Lung (tissue), 12 donors: Measurements from ENCODE around the gene ZKSCAN1. TPM values are rescaled to one million over a fixed set of nuclear protein-coding genes. Genes with fewer than 3 reads are reported as not detected.
"Not testable (repeated sequence)": the region's sequence is repeated elsewhere in the genome, so short reads cannot be mapped to it uniquely, and the experiment has no call there.

Experiments used
- ATAC-seq: fragments of 200-7000 bp; cut with Tn5 transposase; one replicate; pipeline ENCODE4 v1.9.1; 2020; ENCODE audit warnings: moderate number of reproducible peaks; ENCODE audit not compliant: insufficient read depth, low FRiP score
- DNase-seq, 3 donors: peaks; one replicate each; pipeline ENCODE4 v3.0.0-alpha.2; 2013 to 2017
- H3K27ac ChIP-seq, 2 donors: one replicate each; pipeline ENCODE4 v1.5.1; 2013; ENCODE audit warnings: mild to moderate bottlenecking in 2 of 2, moderate library complexity in 2 of 2, control low read depth in 1 of 2, inconsistent platforms in 1 of 2, low read depth in 1 of 2, low read length in 1 of 2
- H3K27me3 ChIP-seq, 3 donors: one replicate each; pipeline ENCODE4 v1.5.1; 2013; ENCODE audit warnings: low read length in 2 of 3; ENCODE audit not compliant: control insufficient read depth in 3 of 3, insufficient read depth in 3 of 3
- H3K36me3 ChIP-seq, 4 donors: one replicate each; pipeline ENCODE4 v1.5.1; 2013; ENCODE audit warnings: low read length in 4 of 4, mild to moderate bottlenecking in 1 of 4, moderate library complexity in 1 of 4; ENCODE audit not compliant: control insufficient read depth in 4 of 4, insufficient read depth in 4 of 4
- H3K4me1 ChIP-seq, 5 donors: one replicate each; pipeline ENCODE4 v1.5.1; 2013; ENCODE audit warnings: low read length in 5 of 5, mild to moderate bottlenecking in 2 of 5, moderate library complexity in 1 of 5; ENCODE audit not compliant: control insufficient read depth in 5 of 5, insufficient read depth in 5 of 5
- H3K4me3 ChIP-seq: one replicate; pipeline ENCODE4 v1.5.1; 2013; ENCODE audit warnings: mild to moderate bottlenecking, control low read depth, moderate library complexity
- H3K9ac ChIP-seq, 2 donors: one replicate each; pipeline ENCODE4 v1.5.1; 2013; ENCODE audit warnings: low read length in 2 of 2, control low read depth in 1 of 2; ENCODE audit not compliant: insufficient read depth in 1 of 2
- H3K9me3 ChIP-seq, 4 donors: one replicate each; pipeline ENCODE4 v1.5.1; 2013; ENCODE audit warnings: low read length in 3 of 4, mild to moderate bottlenecking in 1 of 4, moderate library complexity in 1 of 4; ENCODE audit not compliant: control insufficient read depth in 4 of 4, insufficient read depth in 3 of 4
- WGBS, 2 donors: extraction: QIAGEN DNeasy Blood & Tissue Kit; methylation state at CpG; one replicate each; pipeline ENCODE4 v1.1.7; 2013; 5-methylcytosine and 5-hydroxymethylcytosine counted together
- polyA plus RNA-seq, 2 donors: library from polyadenylated mRNA; stranded (reverse); fragments of 200-250 nt; gene quantifications; one replicate each; pipeline ENCODE4 v1.2.1, GENCODE V29; 2013
- total RNA-seq, 2 donors: library from RNA; depleted of rRNA in 1 of 2; stranded (reverse); fragments of >200 nt in 1 of 2; gene quantifications; one replicate each; pipeline ENCODE4 v1.2.1, GENCODE V29; 2014 to 2021
- TF ChIP-seq, protein P1 (sequence below): IDR thresholded peaks from 2 replicates; pipeline ENCODE4 v1.5.1; 2012; ENCODE audit warnings: mild to moderate bottlenecking; ENCODE audit errors: control extremely low read depth, extremely low read depth
- donor health status: control.
- donor health status: control.
- donor health status: Bipolar disorder and iron deficiency.
- donor health status: healthy.
- donor health status: DM: yes; HTN: yes; CAD: no.

The ZKSCAN1 gene
- total and polyA plus RNA-seq, 4 donors = 8.2 to 54.0 (median 29.6) TPM

DNA sequence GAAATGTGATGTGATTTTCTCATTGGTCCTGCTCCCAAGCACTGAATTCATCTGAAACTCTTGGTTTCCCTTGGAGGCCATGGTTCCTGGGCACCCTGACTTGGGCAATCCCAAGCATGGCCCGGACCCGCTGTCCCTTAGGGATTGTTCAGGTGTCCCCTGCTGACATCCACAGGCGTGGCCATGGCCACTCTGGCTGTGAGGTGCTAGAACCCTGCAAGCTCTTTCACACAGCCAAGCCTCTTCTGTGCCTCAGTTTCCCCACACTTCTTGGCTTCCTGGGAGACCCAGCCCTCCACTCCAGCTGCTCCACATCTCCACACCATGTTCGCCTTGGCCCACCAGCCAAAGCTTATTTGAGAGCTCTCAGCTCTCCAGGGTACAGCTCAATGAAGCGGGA lies 27.6 kb upstream of the ZKSCAN1 start:
- H3K9ac ChIP-seq = no peak overlapping the region
- no peaks in the 10 kb centered on the region for H3K36me3 ChIP-seq
- TF ChIP-seq, protein P1, sequence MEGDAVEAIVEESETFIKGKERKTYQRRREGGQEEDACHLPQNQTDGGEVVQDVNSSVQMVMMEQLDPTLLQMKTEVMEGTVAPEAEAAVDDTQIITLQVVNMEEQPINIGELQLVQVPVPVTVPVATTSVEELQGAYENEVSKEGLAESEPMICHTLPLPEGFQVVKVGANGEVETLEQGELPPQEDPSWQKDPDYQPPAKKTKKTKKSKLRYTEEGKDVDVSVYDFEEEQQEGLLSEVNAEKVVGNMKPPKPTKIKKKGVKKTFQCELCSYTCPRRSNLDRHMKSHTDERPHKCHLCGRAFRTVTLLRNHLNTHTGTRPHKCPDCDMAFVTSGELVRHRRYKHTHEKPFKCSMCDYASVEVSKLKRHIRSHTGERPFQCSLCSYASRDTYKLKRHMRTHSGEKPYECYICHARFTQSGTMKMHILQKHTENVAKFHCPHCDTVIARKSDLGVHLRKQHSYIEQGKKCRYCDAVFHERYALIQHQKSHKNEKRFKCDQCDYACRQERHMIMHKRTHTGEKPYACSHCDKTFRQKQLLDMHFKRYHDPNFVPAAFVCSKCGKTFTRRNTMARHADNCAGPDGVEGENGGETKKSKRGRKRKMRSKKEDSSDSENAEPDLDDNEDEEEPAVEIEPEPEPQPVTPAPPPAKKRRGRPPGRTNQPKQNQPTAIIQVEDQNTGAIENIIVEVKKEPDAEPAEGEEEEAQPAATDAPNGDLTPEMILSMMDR = no peak
- DNase-seq = no peak
- no peak overlapping the region for H3K27ac ChIP-seq
- H3K4me3 ChIP-seq = no peak overlapping the region
- 77 to 96% methylated on average over 5 of the region's 5 CpGs for WGBS, 2 donors
- no peaks in the 10 kb centered on the region for H3K4me1 ChIP-seq
- ATAC-seq = no peak
- no peaks in the 10 kb centered on the region for H3K9me3 ChIP-seq
- no peaks in the 10 kb centered on the region for H3K27me3 ChIP-seq

DNA sequence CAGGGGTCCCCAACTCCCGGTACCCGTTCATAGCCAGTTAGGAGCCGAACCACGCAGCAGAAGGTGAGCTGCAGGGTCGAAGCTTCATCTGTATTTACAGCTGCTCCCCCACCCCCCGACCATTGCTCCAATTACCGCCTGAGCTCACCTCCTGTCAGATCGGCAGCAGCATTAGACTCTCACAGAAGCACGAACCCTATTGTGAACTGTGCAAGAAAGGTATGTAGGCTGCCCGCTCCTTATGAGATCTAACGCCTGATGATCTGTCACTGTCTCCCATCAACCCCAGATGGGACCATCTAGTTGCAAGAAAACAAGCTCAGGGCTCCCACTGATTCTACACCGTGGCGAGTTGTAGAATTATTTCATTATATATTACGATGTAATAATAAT lies 24.9 kb upstream of the ZKSCAN1 start:
- no peaks in the 10 kb centered on the region for H3K36me3 ChIP-seq
- ATAC-seq = no peak
- WGBS, 2 donors = 47 to 54% methylated on average over 14 of the region's 14 CpGs
- H3K9ac ChIP-seq = peak overlapping the region in 1 of 2 donors; percentile 13
- no peaks in the 10 kb centered on the region for H3K9me3 ChIP-seq
- H3K4me3 ChIP-seq = no peak overlapping the region
- H3K4me1 ChIP-seq = peaks cover 0 to 1% (median 0%) of the 10 kb centered on the region in 5 donors
- H3K27me3 ChIP-seq = no peaks in the 10 kb centered on the region
- TF ChIP-seq, protein P1 = no peak
- DNase-seq = no peak
- no peak overlapping the region for H3K27ac ChIP-seq

DNA sequence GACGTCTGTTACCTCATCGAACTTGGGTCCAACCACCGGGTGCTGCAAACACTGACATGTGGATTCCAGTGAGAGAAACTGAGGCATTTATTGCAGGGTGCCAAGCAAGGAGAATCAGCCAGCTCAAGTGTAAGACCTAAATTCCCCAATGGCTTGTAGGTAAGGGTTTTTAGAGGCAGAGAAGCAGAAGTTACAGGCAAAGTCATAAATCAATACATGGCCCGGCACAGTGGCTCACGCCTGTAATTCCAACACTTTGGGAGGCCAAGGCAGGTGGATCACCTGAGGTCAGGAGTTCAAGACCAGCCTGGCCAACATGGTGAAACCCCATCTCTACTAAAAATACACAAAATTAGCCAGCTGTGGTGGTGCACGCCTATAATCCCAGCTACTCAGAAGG lies 23.9 kb upstream of the ZKSCAN1 start:
- not testable (repeated sequence) for H3K36me3 ChIP-seq, H3K27me3 ChIP-seq, DNase-seq, ATAC-seq, H3K9me3 ChIP-seq, H3K4me3 ChIP-seq, H3K9ac ChIP-seq, H3K4me1 ChIP-seq, H3K27ac ChIP-seq
- 72 to 81% methylated on average over 6 of the region's 6 CpGs for WGBS, 2 donors

DNA sequence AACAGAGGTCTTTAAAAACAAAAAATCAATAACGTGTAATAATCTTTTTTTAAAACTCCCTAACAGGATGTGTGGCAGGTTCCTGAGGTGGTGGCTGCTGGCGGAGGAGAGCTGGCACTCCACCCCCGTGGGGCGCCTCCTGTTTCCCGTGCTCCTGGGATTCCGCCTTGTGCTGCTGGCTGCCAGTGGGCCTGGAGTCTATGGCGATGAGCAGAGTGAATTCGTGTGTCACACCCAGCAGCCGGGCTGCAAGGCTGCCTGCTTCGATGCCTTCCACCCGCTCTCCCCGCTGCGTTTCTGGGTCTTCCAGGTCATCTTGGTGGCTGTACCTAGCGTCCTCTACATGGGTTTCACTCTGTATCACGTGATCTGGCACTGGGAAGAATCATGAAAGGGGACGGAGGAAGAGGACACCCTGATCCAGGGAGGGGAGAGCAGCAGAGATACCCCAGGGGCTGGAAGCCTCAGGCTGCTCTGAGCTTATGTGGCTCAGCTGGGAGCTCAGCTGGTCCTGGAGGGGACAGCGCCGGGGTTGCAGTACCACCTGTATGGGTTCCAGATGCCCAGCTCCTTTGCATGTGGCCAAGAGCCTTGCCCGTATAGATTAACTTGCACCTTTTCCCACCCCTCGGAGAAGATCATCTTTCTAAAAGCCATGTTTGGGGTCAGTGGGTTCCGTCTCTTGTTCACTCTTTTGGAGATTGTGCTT lies 22.9 kb upstream of the ZKSCAN1 start:
- H3K4me1 ChIP-seq = peaks cover 0 to 9% (median 0%) of the 10 kb centered on the region in 5 donors
- H3K9me3 ChIP-seq = no peaks in the 10 kb centered on the region
- H3K4me3 ChIP-seq = no peak overlapping the region
- no peak for ATAC-seq
- TF ChIP-seq, protein P1 = no peak
- no peak overlapping the region for H3K9ac ChIP-seq
- 60 to 66% methylated on average over 21 of the region's 21 CpGs for whole genome bisulfite sequencing, 2 donors
- H3K27me3 ChIP-seq = no peaks in the 10 kb centered on the region
- no peak overlapping the region for H3K27ac ChIP-seq
- H3K36me3 ChIP-seq = no peaks in the 10 kb centered on the region
- DNase-seq = no peak
